SK-N-SH treated with all-trans-retinoic acid at 6 μM for 48 hours (cell line): ENCODE measurements around the gene ABTB1.

Experiments
- ATAC-seq: fragments of 200-7000 bp; cut with Tn5 transposase; 3 replicates; pipeline ENCODE4 v1.9.1; 2020; ENCODE audit warnings: mild to moderate bottlenecking, moderate library complexity
- ARNTL ChIP-seq: fragments of 450-650 bp; formaldehyde crosslinking; IDR thresholded peaks from 2 replicates; pipeline ENCODE4 v1.5.0; 2020; ENCODE audit warnings: low read depth, mild to moderate bottlenecking, moderate library complexity, borderline replicate concordance
- BACH2 ChIP-seq: fragments of 250-450 bp; sonication (Bioruptor Pico); IDR thresholded peaks from 2 replicates; pipeline ENCODE4 v1.9.0; 2021; ENCODE audit warnings: mild to moderate bottlenecking, borderline replicate concordance
- CSDC2 ChIP-seq: fragments of 250-450 bp; sonication (Bioruptor Pico); IDR thresholded peaks from 2 replicates; pipeline ENCODE4 v1.5.0; 2020; ENCODE audit warnings: mild to moderate bottlenecking, moderate library complexity
- ESRRG ChIP-seq: fragments of 250-450 bp; sonication (Bioruptor Pico); IDR thresholded peaks from 2 replicates; pipeline ENCODE4 v1.6.1; 2021; ENCODE audit warnings: mild to moderate bottlenecking
- GLIS3 ChIP-seq: fragments of 250-450 bp; sonication (Bioruptor Pico); IDR thresholded peaks from 2 replicates; pipeline ENCODE4 v1.5.0; 2020; ENCODE audit warnings: mild to moderate bottlenecking, moderate library complexity
- ISL1 ChIP-seq: fragments of 250-450 bp; sonication (Bioruptor Pico); IDR thresholded peaks from 2 replicates; pipeline ENCODE4 v2.1.2; 2022; ENCODE audit warnings: mild to moderate bottlenecking, moderate library complexity
- OSR1 ChIP-seq: fragments of 250-450 bp; sonication (Bioruptor Pico); IDR thresholded peaks from 2 replicates; pipeline ENCODE4 v1.8.0; 2022; ENCODE audit warnings: moderate library complexity, mild to moderate bottlenecking, inconsistent platforms
- PPARA ChIP-seq: fragments of 250-450 bp; sonication (Bioruptor Pico); IDR thresholded peaks from 2 replicates; pipeline ENCODE4 v1.5.0; 2020; ENCODE audit warnings: mild to moderate bottlenecking, borderline replicate concordance
- RARB ChIP-seq: fragments of 250-450 bp; sonication (Bioruptor Pico); IDR thresholded peaks from 2 replicates; pipeline ENCODE4 v1.8.0; 2021; ENCODE audit warnings: mild to moderate bottlenecking, moderate library complexity
- SNAI2 ChIP-seq: fragments of 250-450 bp; sonication (Bioruptor Pico); IDR thresholded peaks from 2 replicates; pipeline ENCODE4 v1.5.0; 2020; ENCODE audit warnings: mild to moderate bottlenecking, moderate library complexity
- TCF4 ChIP-seq: fragments of 250-450 bp; sonication (Bioruptor Pico); IDR thresholded peaks from 2 replicates; pipeline ENCODE4 v1.8.0; 2021; ENCODE audit warnings: mild to moderate bottlenecking, moderate library complexity, borderline replicate concordance
- TOX ChIP-seq: fragments of 250-450 bp; sonication (Bioruptor Pico); IDR thresholded peaks from 2 replicates; pipeline ENCODE4 v1.8.0; 2021; ENCODE audit warnings: mild to moderate bottlenecking, moderate library complexity, borderline replicate concordance
- ZC3H10 ChIP-seq: fragments of 250-450 bp; sonication (Bioruptor Pico); IDR thresholded peaks from 2 replicates; pipeline ENCODE4 v1.5.1; 2021; ENCODE audit warnings: mild to moderate bottlenecking, moderate library complexity
- ZFP3 ChIP-seq: fragments of 250-450 bp; sonication (Bioruptor Pico); IDR thresholded peaks from 2 replicates; pipeline ENCODE4 v1.5.0; 2020; ENCODE audit warnings: mild to moderate bottlenecking, moderate library complexity
- ZFP30 ChIP-seq: fragments of 450-650 bp; formaldehyde crosslinking; IDR thresholded peaks from 2 replicates; pipeline ENCODE4 v1.5.0; 2022; ENCODE audit warnings: mild to moderate bottlenecking, moderate library complexity
- ZNF565 ChIP-seq: fragments of 450-650 bp; formaldehyde crosslinking; conservative IDR thresholded peaks from 2 replicates; pipeline ENCODE4 v1.5.0; 2020; ENCODE audit warnings: low read depth, mild to moderate bottlenecking, moderate library complexity
- TF ChIP-seq, protein P1 (sequence below): fragments of 250-450 bp; sonication (Bioruptor Pico); IDR thresholded peaks from 2 replicates; pipeline ENCODE4 v1.5.1; 2021; ENCODE audit warnings: mild to moderate bottlenecking, moderate library complexity
- TF ChIP-seq, protein P2 (sequence below): fragments of 250-450 bp; sonication (Bioruptor Pico); IDR thresholded peaks from 2 replicates; pipeline ENCODE4 v1.8.0; 2020; ENCODE audit warnings: mild to moderate bottlenecking, moderate library complexity, borderline replicate concordance
- TF ChIP-seq, protein P3 (sequence below): fragments of 250-450 bp; sonication (Bioruptor Pico); IDR thresholded peaks from 2 replicates; pipeline ENCODE4 v1.8.0; 2021; ENCODE audit warnings: low read depth, mild to moderate bottlenecking, moderate library complexity, borderline replicate concordance
- TF ChIP-seq, protein P4 (sequence below): fragments of 250-450 bp; sonication (Bioruptor Pico); IDR thresholded peaks from 2 replicates; pipeline ENCODE4 v1.5.0; 2020; ENCODE audit warnings: mild to moderate bottlenecking, moderate library complexity

The ABTB1 gene

DNA sequence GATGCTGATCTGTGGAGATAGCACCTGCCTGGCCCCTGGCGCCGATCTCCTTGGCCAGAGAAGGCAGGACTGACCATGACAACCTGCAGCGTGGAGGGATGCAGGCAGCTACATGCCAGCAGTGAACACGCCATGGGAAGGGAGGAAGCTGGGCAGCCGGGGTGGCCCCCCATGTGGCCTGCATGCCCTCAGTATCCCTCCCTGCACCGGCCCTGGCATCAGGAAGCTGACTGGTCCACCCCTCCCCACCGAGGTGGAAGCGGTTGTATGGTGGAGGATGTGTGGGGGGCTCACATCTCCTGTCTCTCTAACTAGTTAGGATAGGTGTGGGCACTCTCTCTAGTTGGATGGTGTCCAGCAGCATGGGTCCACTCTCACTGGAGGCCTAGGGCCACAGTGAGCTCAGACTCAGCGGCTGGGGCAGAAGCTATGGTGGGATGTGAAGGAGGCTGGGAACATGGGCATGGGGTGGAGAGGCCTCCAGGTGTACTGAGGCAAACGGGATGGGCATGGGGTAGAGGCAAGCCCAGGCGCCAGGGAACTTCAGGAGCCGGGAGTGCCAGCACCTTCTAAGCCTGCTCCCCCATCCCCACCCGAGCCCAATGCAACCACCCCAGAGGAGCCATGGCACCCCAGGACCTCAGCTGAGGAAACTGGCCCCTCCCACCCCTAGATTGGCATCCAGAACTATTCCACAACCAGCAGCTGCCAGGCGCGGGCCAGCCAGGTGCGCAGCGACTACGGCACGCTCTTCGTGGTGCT lies 1.8 kb upstream of the ABTB1 start:
- ATAC-seq, result no peak
- TF ChIP-seq ESRRG (CRISPR knock-in tag), result no peak
- no peak for TF ChIP-seq CSDC2 (CRISPR knock-in tag)
- TF ChIP-seq TOX (CRISPR knock-in tag), result no peak
- no peak for TF ChIP-seq OSR1 (CRISPR knock-in tag)
- TF ChIP-seq ISL1 (CRISPR knock-in tag), result no peak
- TF ChIP-seq BACH2 (CRISPR knock-in tag), result no peak
- no peak for TF ChIP-seq TCF4 (CRISPR knock-in tag)
- no peak for TF ChIP-seq ARNTL (CRISPR knock-in tag)
- TF ChIP-seq RARB (CRISPR knock-in tag), result no peak
- TF ChIP-seq, protein P1, sequence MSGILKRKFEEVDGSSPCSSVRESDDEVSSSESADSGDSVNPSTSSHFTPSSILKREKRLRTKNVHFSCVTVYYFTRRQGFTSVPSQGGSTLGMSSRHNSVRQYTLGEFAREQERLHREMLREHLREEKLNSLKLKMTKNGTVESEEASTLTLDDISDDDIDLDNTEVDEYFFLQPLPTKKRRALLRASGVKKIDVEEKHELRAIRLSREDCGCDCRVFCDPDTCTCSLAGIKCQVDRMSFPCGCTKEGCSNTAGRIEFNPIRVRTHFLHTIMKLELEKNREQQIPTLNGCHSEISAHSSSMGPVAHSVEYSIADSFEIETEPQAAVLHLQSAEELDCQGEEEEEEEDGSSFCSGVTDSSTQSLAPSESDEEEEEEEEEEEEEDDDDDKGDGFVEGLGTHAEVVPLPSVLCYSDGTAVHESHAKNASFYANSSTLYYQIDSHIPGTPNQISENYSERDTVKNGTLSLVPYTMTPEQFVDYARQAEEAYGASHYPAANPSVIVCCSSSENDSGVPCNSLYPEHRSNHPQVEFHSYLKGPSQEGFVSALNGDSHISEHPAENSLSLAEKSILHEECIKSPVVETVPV (CRISPR knock-in tag), result no peak

DNA sequence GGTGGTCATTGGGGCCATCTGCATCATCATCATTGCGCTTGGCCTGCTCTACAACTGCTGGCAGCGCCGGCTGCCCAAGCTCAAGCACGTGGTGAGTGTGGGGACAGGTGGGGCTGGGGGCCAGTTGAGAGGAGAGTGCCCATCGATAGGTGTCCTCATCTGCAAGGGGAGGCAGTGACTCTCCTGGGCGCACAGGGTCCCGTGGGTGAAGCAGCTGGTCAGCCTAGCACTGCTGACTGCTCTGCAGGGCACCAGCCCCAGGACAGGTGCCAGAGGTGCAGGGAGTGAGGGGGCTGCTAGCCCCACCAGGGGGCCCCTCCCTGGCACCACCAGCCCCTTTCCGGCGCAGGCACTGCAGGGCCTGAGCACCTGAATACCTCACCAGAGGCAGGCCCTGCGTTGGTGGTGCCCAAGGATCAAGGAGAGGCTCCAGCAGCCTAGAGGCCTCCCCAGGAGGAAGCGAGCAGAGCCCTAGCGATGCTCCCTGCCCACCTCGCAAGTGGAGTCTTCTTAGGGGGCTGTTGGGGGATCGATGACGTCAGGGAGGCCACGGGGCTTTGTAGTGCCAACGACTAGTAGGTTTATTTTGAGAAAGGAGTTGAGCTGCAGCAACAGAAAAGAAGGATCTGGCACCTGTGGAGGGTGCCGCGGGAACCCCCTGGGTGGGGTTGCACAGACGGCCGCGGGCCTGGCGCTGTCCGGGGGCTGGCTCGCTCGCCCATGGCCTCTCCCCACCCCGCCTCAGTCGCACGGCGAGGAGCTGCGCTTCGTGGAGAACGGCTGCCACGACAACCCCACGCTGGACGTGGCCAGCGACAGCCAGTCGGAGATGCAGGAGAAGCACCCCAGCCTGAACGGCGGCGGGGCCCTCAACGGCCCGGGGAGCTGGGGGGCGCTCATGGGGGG lies 976 bp upstream of the ABTB1 start:
- TF ChIP-seq PPARA (CRISPR knock-in tag) (no peak), CSDC2 (CRISPR knock-in tag) (no peak), ARNTL (CRISPR knock-in tag) (no peak), ESRRG (CRISPR knock-in tag) (no peak), ZFP30 (CRISPR knock-in tag) (no peak), GLIS3 (no peak), ZC3H10 (CRISPR knock-in tag) (no peak)
- TF ChIP-seq, protein P2, sequence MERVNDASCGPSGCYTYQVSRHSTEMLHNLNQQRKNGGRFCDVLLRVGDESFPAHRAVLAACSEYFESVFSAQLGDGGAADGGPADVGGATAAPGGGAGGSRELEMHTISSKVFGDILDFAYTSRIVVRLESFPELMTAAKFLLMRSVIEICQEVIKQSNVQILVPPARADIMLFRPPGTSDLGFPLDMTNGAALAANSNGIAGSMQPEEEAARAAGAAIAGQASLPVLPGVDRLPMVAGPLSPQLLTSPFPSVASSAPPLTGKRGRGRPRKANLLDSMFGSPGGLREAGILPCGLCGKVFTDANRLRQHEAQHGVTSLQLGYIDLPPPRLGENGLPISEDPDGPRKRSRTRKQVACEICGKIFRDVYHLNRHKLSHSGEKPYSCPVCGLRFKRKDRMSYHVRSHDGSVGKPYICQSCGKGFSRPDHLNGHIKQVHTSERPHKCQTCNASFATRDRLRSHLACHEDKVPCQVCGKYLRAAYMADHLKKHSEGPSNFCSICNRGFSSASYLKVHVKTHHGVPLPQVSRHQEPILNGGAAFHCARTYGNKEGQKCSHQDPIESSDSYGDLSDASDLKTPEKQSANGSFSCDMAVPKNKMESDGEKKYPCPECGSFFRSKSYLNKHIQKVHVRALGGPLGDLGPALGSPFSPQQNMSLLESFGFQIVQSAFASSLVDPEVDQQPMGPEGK (CRISPR knock-in tag), result no peak
- TF ChIP-seq, protein P3, sequence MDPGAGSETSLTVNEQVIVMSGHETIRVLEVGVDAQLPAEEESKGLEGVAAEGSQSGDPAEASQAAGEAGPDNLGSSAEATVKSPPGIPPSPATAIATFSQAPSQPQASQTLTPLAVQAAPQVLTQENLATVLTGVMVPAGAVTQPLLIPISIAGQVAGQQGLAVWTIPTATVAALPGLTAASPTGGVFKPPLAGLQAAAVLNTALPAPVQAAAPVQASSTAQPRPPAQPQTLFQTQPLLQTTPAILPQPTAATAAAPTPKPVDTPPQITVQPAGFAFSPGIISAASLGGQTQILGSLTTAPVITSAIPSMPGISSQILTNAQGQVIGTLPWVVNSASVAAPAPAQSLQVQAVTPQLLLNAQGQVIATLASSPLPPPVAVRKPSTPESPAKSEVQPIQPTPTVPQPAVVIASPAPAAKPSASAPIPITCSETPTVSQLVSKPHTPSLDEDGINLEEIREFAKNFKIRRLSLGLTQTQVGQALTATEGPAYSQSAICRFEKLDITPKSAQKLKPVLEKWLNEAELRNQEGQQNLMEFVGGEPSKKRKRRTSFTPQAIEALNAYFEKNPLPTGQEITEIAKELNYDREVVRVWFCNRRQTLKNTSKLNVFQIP (CRISPR knock-in tag), result no peak
- TF ChIP-seq, all 23 proteins: peak for 0
- ATAC-seq, result no peak; the same call in 2 of the 3 replicates

DNA sequence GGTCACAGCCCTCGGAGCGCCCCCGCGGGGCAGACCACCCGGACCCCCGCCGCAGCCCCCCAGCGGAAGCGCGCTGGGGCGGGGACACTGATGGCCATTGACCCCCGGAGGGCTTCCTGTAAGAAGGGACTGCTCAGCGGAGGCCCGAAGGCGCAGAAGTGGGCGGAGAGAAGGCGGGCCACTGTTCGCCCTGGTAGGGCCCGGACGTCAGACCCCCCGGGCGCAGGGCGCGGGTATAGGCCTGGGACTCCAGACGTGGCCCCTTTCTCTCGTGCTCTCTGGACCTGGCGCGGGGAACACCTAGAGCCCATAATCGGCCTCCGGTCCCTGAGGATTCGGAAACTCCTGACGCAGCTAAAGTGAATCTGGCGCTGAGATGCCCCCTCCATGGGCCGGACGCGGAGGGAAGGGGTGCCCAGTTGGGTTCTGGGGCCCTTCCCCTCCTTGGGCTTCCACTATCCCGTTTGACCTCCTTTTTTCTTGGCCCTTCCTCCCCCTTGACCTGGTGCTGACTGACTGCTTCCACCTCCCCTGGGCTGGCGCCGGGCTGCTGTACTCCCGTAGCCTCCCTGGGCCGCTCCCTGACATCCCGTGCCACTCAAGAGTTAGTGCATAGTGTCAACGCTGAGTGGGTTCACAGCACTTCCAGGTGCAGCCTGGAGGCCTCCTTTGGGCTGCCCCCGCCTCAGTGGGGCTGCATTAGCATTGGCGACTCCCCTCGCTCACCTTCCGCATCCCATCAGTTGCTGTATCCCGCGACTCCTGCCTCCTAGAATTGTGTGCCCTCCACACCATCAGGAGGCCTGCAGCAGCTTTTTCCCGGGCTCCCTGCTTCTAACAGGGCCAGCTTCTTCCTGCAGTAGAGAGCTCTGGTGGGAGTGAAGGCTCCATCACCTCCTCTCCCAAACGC lies 694 bp downstream of the ABTB1 start:
- ATAC-seq, result peak; percentile 67
- TF ChIP-seq CSDC2 (CRISPR knock-in tag) (no peak), RARB (CRISPR knock-in tag) (no peak), ARNTL (CRISPR knock-in tag) (no peak), TOX (CRISPR knock-in tag) (no peak), ZNF565 (CRISPR knock-in tag) (no peak), ZFP3 (CRISPR knock-in tag) (no peak), BACH2 (CRISPR knock-in tag) (no peak), TCF4 (CRISPR knock-in tag) (no peak), ISL1 (CRISPR knock-in tag) (no peak), SNAI2 (CRISPR knock-in tag) (no peak), OSR1 (CRISPR knock-in tag) (no peak), ZFP30 (CRISPR knock-in tag) (no peak)
- TF ChIP-seq, protein P4, sequence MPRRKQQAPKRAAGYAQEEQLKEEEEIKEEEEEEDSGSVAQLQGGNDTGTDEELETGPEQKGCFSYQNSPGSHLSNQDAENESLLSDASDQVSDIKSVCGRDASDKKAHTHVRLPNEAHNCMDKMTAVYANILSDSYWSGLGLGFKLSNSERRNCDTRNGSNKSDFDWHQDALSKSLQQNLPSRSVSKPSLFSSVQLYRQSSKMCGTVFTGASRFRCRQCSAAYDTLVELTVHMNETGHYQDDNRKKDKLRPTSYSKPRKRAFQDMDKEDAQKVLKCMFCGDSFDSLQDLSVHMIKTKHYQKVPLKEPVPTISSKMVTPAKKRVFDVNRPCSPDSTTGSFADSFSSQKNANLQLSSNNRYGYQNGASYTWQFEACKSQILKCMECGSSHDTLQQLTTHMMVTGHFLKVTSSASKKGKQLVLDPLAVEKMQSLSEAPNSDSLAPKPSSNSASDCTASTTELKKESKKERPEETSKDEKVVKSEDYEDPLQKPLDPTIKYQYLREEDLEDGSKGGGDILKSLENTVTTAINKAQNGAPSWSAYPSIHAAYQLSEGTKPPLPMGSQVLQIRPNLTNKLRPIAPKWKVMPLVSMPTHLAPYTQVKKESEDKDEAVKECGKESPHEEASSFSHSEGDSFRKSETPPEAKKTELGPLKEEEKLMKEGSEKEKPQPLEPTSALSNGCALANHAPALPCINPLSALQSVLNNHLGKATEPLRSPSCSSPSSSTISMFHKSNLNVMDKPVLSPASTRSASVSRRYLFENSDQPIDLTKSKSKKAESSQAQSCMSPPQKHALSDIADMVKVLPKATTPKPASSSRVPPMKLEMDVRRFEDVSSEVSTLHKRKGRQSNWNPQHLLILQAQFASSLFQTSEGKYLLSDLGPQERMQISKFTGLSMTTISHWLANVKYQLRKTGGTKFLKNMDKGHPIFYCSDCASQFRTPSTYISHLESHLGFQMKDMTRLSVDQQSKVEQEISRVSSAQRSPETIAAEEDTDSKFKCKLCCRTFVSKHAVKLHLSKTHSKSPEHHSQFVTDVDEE (CRISPR knock-in tag), result no peak
- TF ChIP-seq, protein P1 (CRISPR knock-in tag), result no peak
- TF ChIP-seq, protein P3 (CRISPR knock-in tag), result no peak
